Stimulated activated CD4-positive, alpha-beta T cell treated with anti-CD3 and anti-CD28 coated beads, Interleukin-1b, Interleukin-23, amount 100 ng/mL, for 24 hours (primary cell): Measurements from ENCODE around the gene LIX1L.
A peak's percentile ranks its signal among the peaks of the same experiment; 100 is the strongest.
"Not testable (repeated sequence)": the region's sequence is repeated elsewhere in the genome, so short reads cannot be mapped to it uniquely, and the experiment has no call there.

Experiments
- DNase-seq, 4 experiments: peaks; one replicate each; pipeline ENCODE4 v3.0.0-alpha.2; 2020; ENCODE audit warnings: low read depth in 4 of 4, low spot score in 1 of 4

LIX1L gene

DNA sequence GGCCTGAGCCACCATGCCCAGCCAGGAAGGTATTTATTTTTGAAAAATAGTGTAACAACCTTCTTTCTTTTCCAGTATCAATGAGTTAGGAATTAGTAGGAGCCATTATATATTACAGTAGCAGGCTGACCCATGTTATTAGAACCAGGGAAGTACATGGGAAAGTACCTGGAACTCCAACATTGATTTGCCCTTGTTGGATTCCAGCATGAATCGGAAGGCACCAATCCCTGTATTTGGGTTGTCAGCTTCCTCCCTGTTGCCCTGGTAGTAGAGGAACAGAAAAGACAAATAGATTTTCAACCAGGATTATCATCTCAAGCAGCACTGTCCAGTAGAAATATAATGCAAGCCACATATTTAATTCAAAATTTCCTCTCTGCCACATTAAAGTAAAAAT, 20.4 kb downstream of the LIX1L start:
- no peak for DNase-seq

DNA sequence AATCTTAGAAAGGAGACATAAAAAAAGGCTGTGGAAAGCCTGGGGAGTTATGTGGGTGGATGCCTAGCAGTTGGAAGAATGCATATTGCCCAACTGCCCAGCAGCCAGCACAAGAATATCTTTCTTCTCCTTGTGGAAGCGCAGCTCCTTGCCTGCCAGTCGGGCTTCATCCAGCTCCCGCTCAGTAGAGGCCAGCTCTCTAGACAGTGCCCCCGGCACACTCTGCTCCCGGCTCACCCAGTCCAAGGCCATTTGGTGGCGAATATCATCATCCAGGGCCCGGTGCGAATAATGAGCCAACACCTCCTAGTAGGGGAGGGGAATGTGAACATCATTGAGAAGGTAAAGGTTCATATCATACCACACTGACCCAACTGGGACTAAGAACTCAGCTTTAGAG, 21.6 kb downstream of the LIX1L start:
- DNase-seq = no peak

DNA sequence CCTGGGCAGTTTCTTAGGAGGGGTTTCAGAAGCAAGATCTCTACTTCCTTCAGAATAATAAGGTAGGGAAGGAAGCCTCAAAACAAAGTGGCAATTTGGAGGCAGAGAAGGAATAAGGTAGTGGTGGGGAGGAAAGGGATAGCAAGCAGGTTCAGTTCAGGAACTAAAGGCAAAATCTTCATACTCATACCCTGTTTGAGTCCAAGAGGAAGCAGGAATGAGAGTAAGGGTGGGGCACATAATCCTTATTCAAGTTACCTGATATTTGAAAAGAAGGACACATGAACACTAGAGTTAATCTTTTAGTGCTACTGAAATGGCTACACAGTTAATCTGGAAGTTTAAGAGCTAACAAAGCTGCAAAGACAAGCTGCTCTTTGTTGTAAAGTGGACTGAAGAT, 22.1 kb downstream of the LIX1L start:
- no peak for DNase-seq

DNA sequence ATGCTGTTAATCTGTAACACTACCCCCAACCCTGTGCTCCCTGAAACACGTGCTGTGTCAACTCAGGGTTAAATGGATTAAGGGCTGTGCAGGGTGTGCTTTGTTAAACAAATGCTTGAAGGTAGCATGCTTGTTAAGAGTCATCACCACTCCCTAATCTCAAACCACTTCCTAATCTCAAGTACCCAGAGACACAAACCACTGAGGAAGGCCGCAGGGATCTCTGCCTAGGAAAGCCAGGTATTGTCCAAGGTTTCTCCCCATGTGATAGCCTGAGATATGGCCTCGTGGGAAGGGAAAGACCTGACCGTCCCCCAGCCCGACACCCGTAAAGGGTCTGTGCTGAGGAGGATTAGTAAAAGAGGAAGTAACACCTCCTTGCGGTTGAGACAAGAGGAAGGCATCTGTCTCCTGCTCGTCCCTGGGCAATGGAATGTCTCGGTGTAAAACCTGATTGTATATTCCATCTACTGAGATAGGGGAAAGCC, 25.3 kb downstream of the LIX1L start:
- not testable (repeated sequence) for DNase-seq

DNA sequence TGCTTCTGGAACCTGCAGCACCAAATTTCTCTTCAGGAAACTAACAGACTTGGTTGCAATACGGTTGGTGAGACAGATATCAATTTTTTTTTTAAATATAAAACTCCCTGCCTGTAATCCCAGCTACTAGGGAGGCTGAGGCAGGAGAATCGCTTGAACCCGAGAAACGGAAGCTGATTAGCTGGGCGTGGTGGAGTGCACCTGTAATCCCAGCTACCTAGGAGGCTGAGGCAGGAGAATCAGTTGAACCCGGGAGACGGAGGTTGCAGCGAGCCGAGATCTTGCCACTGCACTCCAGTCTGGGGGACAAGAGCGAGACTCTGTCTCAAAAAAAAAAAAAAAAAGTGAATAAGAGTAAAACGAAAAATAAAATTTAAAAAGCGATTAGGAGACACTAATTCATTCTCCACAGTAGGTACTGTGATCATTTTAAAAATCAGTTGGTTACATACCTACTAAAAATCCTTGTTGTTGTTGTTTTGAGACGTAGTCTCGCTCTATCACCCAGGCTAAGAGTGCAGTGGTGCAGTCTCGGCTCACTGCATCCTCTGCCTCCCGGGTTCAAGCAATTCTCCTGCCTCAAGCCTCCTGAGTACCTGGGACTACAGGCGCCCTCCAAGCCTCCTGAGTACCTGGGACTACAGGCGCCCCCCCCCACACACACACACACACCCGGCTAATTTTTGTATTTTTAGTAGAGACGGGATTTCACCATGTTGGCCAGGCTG, 29.7 kb downstream of the LIX1L start:
- DNase-seq = no peak

DNA sequence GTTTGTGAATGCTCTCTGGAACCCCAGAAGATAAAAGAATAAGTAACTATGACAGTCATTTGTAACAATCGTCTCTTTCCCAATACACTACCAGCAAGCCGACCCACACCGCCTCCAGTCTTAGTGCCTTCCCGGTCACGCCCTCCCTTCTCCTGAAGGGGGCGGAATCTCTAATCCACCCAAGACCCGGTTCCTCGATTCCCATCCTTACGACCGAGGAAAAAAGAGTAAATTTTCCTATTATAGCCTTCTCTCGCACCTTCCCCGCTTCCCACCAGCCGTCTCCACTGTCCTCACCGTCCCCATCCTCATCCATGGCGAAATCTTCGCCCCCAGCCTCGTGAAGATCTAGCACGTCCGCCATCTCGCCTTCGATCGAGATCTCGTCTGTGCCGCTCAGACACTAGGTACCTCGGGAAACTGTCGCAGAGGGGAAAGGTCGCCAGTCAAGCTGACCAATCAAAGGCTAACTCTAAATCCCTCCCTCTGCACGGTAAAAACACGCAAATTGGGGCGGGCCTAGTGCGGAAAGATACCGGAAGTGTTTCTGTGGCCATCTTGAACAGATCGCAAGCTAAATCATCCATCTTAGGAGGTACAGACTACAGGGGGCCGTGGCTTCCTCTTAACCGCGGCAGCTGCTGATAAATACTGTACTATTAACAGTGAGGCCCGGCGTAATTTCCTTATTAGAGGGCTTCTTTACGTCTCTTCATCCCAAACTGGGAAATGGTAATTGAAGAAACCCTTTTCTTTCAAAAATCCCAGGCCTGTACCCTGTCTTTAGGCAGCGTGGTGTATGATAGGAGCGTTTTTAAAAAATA, 30.5 kb downstream of the LIX1L start, which contains the start of gene RBM8A:
Gene RBM8A (minus strand): TSS at position 422 of the 824 bp plus-strand sequence. CDS start 58 bp downstream, at position 364.
- DNase-seq = peak; percentile 75 to 90 (median 80)

DNA sequence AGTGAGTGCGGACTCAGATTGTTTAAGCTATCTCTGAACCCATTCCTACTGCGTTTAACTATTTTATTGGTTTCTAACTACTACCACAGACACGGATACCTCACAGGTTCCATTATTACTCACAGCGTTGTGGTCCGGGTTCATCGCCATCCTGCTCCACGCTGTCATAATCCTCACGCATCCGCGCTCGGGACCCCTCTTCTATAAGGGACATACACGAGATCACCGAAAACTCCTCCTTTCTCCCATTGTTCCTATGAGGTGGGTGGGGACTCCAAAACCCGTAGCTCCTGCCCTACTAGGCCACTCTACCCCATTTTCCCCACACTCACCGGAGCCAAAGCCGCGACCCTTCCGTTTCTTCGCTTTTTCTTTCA, 31.1 kb downstream of the LIX1L start:
- peak in 3 of 4 experiments; percentile 18 to 48 (median 32) for DNase-seq

DNA sequence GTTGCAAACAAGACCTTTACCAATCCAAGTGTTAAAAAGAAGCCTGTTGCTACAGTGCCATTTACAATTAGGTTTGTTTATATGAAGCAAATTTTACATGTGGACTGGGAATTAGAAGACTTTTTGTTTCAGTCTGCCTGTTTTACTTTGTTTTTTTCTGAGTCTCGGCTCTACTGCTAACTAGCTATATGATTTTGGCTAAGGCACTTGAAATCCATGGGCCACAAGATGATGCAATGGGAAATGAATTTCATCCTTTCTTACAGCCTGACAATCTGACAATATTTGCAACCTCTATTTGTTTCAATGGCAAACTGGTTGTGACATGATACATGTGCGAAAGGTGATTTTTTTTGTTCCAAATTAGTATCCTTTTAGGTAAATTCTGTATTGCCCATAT, 35.6 kb downstream of the LIX1L start:
- DNase-seq = no peak

DNA sequence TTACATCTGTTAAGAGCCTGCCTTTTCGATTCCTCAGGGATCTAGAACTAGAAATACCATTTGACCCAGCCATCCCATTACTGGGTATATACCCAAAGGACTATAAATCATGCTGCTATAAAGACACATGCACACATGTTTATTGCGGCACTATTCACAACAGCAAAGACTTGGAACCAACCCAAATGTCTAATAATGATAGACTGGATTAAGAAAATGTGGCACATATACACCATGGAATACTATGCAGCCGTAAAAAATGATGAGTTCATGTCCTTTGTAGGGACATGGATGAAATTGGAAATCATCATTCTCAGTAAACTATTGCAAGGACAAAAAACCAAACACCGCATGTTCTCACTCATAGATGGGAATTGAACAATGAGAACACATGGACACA, 37.5 kb downstream of the LIX1L start:
- not testable (repeated sequence) for DNase-seq

DNA sequence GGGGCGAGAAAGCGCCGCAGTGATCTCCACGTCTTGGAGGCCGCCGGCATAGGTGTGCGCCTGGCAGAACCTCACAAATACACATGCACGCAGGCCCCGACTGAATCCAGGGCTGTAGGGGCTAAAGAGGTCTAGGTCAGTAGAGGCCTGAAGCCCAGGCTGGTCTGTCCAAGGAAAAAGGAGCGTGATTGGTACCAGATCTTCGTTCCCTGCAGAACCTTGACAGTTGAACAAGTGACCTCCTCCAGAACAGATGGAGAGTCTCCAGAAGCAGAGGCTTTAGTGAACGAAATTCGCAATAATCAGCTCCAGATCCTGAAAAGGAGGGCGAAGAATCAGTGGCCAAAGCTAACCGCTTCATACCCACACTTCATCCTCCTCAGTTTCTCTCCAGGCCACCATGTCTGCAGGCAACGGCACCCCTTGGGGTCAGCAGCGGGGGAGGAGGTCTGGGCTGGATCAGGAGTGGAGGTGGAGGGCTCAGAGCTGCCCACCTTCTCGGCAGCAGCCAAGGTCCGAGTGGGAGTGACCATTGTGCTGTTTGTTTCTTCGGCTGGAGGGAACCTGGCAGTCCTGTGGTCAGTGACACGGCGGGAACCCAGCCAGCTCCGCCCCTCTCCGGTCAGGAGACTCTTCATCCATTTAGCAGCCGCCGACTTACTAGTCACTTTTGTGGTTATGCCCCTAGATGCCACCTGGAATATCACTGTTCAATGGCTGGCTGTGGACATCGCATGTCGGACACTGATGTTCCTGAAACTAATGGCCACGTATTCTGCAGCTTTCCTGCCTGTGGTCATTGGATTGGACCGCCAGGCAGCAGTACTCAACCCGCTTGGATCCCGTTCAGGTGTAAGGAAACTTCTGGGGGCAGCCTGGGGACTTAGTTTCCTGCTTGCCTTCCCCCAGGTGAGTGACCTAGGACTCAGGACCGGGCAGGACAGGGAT, 38.6 kb downstream of the LIX1L start:
- DNase-seq = no peak

DNA sequence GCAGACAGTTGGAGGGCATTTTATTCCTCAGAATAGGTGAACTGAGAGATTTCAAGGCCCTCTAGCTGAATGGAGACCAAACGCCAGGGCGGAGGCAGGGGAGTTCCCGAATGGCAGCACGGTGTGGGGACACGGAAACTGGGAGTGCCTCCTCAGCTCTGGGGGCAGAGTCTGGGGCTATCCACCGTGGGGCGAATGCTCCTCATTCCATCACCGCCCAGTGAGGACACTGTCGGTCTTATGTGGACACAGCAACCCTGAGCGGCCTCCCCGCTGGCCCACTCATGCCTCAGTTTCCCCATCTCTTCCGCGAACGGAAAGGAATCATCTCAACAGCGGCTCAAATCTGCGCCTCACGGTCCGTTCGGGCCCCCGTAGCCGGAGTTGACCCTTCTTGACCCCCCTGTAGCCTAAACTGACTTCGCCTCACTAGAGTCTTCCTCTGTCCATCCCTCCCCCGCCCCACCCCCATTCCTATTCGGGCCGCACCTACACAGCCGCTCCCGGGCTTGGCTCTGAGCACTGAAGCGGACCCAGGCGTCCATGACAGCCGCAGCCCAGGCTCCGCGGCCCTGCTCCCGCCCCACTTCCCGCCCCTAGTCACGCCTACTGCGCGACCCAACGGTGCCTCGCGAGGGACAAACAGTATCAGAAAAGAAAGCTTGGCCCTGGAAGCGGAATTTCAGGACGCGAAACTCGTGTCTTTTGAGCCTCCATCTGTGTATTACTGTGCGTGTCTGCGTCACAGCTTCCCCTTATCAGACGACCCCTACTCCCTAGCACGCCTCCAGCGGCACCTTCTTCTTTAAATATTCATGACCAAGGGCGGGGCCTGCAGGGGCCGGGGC, 39.4 kb downstream of the LIX1L start, which contains the start of gene PEX11B:
Gene PEX11B (minus strand): TSS at position 574 of the 848 bp plus-strand sequence. CDS start 29 bp downstream, at position 545.
- peak; percentile 76 to 90 (median 84) for DNase-seq

DNA sequence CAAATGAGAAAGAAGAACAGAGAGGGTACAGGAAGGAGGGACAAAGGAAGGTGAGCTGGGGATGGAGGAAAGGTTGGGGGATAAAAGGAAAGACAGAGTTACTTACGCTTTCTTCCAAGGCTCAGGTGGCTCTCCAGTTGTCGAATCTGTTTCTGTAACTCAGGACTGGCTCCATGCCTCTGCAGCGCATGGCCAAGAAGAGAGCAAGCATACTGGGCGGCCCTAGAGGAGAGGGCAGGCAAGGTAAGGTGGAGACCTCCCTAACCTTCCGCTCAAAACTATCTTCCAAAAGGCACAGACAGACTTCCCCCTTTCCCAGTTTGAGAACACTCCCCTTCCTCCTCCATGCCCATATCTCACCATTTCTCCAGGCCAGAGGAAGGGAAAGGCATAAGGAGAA, 40.2 kb downstream of the LIX1L start:
- DNase-seq = no peak

DNA sequence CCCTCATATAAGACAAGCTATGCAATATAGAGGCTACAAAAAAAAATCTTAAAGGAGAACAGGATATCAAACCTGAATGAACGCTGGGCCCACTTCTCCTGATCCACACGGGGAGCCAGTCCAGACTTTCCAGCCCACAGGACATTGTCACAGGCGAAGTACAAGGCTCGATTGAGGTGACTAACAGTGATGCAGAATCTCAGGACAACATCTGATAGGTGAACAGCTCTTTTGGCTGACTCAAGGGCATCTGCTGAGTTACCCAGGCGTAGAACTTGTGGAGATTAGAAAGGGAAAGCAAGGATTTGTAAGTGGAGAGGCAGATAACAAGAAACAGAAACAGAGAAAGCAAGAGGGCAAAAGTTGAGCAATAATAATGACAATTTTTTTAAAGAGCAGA, 41.1 kb downstream of the LIX1L start:
- DNase-seq = no peak

DNA sequence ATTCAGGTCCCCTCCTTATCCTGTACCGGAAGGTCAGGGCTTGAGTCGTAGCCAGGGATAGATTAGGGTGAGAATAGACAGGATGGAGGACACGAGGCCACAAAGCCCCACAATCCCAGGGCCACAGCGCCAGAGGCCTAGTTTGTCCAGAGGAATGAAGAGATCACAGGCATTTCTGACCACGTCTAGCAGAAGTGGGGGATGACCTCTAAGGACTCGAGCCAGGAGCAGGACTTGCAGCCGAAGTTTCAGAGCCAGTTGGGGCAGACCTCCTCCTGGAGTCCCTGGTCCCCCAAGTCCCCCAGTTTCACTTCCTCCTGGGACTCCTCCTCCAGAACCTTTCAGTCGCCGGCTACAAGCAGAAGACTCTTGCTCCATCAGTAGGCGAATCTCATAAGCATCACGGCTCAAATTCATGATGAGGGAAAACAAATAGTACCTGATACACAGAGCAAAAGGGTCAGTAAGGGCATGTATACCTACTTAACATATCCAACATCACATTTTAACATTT, 45.6 kb downstream of the LIX1L start:
- DNase-seq = no peak

DNA sequence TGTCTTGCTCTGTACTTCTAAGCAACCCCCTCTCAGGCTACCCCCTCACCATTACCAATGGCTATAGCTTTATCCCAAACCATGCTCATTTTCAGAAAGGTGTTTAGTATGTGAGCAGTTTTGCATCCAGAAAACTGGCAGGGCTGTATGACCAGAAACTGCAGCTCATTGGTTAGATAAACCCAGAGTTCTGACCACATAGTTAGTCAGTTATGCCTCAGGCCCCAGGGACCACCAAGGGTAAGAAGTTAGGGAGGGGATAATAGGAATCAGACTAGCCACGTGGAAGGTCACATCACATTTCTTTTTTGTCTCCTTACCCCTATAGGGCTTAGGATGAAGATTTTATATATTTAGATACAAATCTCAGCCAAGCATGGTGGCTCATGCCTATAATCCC, 49.2 kb downstream of the LIX1L start:
- DNase-seq = no peak

DNA sequence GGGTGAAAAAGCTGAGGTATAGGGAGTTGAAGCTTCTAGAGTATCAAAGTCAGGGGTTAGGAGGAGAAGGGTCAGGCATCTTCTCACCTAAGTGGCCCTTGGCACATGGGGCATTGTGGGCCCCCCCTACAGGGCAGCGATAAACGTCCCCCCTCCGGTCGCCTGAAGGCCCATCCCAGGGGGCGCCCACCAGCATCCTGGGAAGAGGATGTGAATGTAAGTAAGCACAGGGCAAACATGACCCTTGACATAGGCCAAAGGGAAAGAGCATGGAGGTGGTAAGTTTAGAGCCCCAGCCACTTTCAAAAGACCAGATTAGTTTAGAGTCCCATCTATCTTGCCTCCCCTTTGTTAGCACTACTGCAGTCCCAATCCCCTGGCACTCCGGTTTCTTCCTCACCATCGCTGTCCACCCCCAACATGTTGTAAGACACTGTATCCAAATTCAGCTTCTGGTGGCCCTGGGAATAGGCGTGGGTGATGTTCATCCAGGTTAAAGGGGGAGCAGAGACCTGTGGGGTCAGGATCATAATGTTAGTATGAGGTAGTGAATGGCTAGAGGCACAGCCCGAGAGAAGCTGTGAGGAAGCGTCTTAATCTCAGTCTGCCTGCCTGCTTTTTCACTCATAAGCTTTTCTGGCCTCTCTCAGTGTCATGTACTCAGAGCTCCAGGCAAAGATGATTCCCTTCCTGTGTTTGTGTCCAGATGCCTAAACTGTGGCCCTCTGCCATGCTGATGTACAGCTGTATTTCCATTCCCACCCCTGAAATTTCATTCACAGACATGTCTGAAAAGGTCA, 50.7 kb downstream of the LIX1L start:
- DNase-seq = no peak

DNA sequence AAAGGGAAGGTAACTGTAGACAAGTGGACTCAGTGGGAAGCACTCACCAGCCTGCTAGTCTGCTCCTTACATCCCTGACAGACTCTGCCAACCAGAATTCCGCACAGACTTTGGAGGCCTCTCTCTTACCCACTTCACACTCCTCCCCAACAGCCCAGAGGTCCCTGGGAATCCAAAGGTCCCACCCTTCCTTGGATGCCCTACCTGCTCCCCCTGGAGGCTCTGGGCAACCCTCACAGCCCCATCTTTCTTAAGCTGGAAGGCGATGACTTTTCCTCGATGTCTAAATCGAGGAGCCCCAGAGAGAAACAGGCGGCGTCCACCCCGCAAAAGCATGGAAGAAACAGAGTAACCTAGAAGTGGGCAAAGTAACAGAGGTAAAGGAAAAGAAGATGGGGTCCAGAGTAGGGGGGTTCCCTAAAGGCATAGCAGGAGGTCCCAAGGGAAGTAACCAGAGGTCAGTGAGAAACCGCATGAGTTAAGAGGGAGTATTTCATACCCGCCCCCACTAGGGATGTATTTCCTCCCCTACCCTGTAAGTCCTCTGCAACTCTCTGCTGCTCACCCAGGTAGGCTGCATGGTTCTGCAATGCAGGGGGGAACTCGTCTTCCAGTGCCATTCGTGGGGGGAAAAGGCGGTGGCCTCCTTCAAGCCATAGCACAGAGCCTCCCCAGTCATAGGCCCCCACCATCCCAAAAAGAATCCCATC, 56.4 kb downstream of the LIX1L start:
- no peak for DNase-seq

DNA sequence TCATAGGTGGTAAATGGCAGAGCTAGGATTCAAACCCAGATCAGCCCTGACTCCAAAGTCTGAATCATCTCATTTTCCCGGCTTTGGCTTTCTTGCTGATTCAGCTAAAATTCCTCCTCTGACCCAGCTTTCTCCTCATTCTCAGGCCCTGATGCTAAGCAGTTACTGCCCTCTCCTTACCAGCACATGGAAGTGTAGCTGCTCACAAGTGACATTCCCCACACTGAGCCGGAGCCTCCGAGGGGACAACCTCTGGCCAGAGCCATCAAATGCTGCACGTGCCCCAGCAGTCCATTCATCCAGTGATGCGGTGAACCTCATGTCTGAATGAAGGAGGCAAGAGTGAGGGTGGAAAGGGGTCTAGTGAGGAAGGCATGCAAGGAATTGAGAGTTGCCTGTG, 59.1 kb downstream of the LIX1L start:
- DNase-seq = no peak
